Left lobe of liver (tissue), 2 donors: ENCODE data around the gene RPL3. TPM values are rescaled to one million over a fixed set of nuclear protein-coding genes. Genes with fewer than 3 reads are reported as not detected.
A peak's percentile ranks its signal among the peaks of the same experiment; 100 is the strongest.
"Not testable (repeated sequence)": the region's sequence is repeated elsewhere in the genome, so short reads cannot be mapped to it uniquely, and the experiment has no call there.

Experiments
- ATAC-seq: fragments of 200-7000 bp; cut with Tn5 transposase; one replicate; pipeline ENCODE4 v1.9.1; 2020; ENCODE audit warnings: mild to moderate bottlenecking, moderate library complexity
- DNase-seq: peaks from one replicate; pipeline ENCODE4 v3.0.0-alpha.2; 2020; ENCODE audit warnings: low spot score
- total RNA-seq: library from RNA; stranded (reverse); gene quantifications from one replicate; pipeline ENCODE4 v1.2.1, GENCODE V29; 2021
- donor health status: DM: no; HTN: no; CAD: no; lungs with moderate emphysema.
- donor health status: DM: no; HTN: yes; CAD: no.

The RPL3 gene
- total RNA-seq, 1 donor from 2014 or later = 862 TPM

- no peak for ATAC-seq
- DNase-seq = no peak
These were observed 33.0 kb upstream of the RPL3 start for GRCh38 chr22:39352306-39352891.

GRCh38 chr22:39351689-39352214, 32.3 kb upstream of the RPL3 start:
- ATAC-seq = no peak
- DNase-seq = no peak

- ATAC-seq = no peak
- DNase-seq = no peak
These were observed 31.6 kb upstream of the RPL3 start for GRCh38 chr22:39350757-39351688.

- no peak for DNase-seq
- peak; percentile 48 for ATAC-seq
These were observed 30.7 kb upstream of the RPL3 start, which contains the start of gene SYNGR1 for GRCh38 chr22:39349967-39350726. SYNGR1 (plus strand) TSS chr22:39349991; CDS start chr22:39350011, 20 bp downstream.

- no peak for DNase-seq
These were observed 30.1 kb upstream of the RPL3 start for GRCh38 chr22:39349506-39349966.

GRCh38 chr22:39348909-39349505, 29.6 kb upstream of the RPL3 start:
- ATAC-seq (peak; percentile 22), DNase-seq (no peak)

More at GRCh38 chr22:39349506-39349966, 30.1 kb upstream of the RPL3 start:
- peak; percentile 79 for ATAC-seq

GRCh38 chr22:39345231-39345630, 25.8 kb upstream of the RPL3 start:
- DNase-seq = no peak
- ATAC-seq = no peak

GRCh38 chr22:39344046-39344390, 24.6 kb upstream of the RPL3 start:
- ATAC-seq = no peak
- no peak for DNase-seq

GRCh38 chr22:39343259-39344045, 24.0 kb upstream of the RPL3 start:
- ATAC-seq (peak; percentile 100), DNase-seq (peak; percentile 73)

- DNase-seq = no peak
- no peak for ATAC-seq
These were observed 21.8 kb upstream of the RPL3 start for GRCh38 chr22:39341179-39341578.

GRCh38 chr22:39339775-39340174, 20.4 kb upstream of the RPL3 start:
- DNase-seq, ATAC-seq: not testable (repeated sequence)

- no peak for ATAC-seq
- no peak for DNase-seq
These were observed 17.0 kb upstream of the RPL3 start for GRCh38 chr22:39336411-39336810.

GRCh38 chr22:39332441-39333064, 13.1 kb upstream of the RPL3 start:
- ATAC-seq = peak; percentile 90

GRCh38 chr22:39330553-39330952, 11.1 kb upstream of the RPL3 start:
- ATAC-seq, DNase-seq: not testable (repeated sequence)

More at GRCh38 chr22:39332441-39333064, 13.1 kb upstream of the RPL3 start:
- peak; percentile 56 for DNase-seq

- ATAC-seq (no peak), DNase-seq (no peak)
These were observed 8.8 kb upstream of the RPL3 start for GRCh38 chr22:39327995-39328754.

- DNase-seq (no peak), ATAC-seq (no peak)
These were observed 6.0 kb upstream of the RPL3 start for GRCh38 chr22:39325392-39325932.

- ATAC-seq, DNase-seq: not testable (repeated sequence)
These were observed 1.2 kb upstream of the RPL3 start for GRCh38 chr22:39320616-39321029.
